Diencephalon (tissue), 1 donor: ENCODE measurements around the gene F5. TPM values are rescaled to one million over a fixed set of nuclear protein-coding genes. Genes with fewer than 3 reads are reported as not detected.

Experiments used
- small RNA-seq: library from RNA; depleted of rRNA; stranded (forward); fragments of <200 nt; gene quantifications from one replicate; pipeline ENCODE3, GENCODE V24; 2014
- total RNA-seq: library from RNA; depleted of rRNA; stranded (reverse); fragments of >200 nt; gene quantifications from one replicate; pipeline ENCODE4 v1.2.3, GENCODE V29; 2014

Gene F5
- 0.92 TPM for total RNA-seq

GRCh38 chr1:169586395-169587255 lies at the start of gene F5:
Gene F5, minus strand, starts transcription at chr1:169586481. Its CDS starts 95 bp downstream, at chr1:169586386.

GRCh38 chr1:169630006-169630405 lies 43.7 kb upstream of the F5 start, which contains the start of gene SELP:
Gene SELP, minus strand, starts transcription at chr1:169630124. Its CDS starts 50 bp downstream, at chr1:169630074.

GRCh38 chr1:169485431-169486280 lies 100.6 kb downstream of the F5 start, which contains the start of gene SLC19A2:
Gene SLC19A2, minus strand, starts transcription at chr1:169485944. Its CDS starts 178 bp downstream, at chr1:169485766.

Small RNAs within 50 kb of the gene (small RNA-seq; reads per million reads assigned to genes)
- not detected for gene AL021068.2

Other genes with a start within 250 kb of the F5 start
- gene NME7, start 218.7 kb downstream of the F5 start, total RNA-seq: 45.0 TPM
- 33.9 TPM for gene BLZF1, start 218.3 kb downstream of the F5 start, total RNA-seq
- 15.2 TPM for gene CCDC181, start 159.0 kb downstream of the F5 start, total RNA-seq
- 15.0 TPM for gene SLC19A2, start 100.5 kb downstream of the F5 start, total RNA-seq
- 0.92 TPM for gene SELP, start 43.6 kb upstream of the F5 start, total RNA-seq
- gene SELL, start 125.1 kb upstream of the F5 start, total RNA-seq: 1.4 TPM
- 0.23 TPM for gene SELE, start 147.6 kb upstream of the F5 start, total RNA-seq
- gene METTL18, start 208.4 kb upstream of the F5 start, total RNA-seq: 11.5 TPM